WTC11 (cell line): Measurements from ENCODE around the gene GAS2. TPM values are rescaled to one million over a fixed set of nuclear protein-coding genes. Genes with fewer than 3 reads are reported as not detected.

Experiments used
- ATAC-seq: fragments of 200-7000 bp; cut with Tn5 transposase; 2 replicates; pipeline ENCODE4 v1.10.0; 2021; ENCODE audit warnings: mild to moderate bottlenecking, moderate library complexity
- CTCF ChIA-PET: fragments of 300-600 bp; sonication (Branson Sonifier 250); formaldehyde crosslinking; loops from one replicate; lab custom pipeline; 2021; ENCODE audit warnings: antibody characterized with exemption; lab: Charles Lee
- POLR2A ChIA-PET: fragments of 350-600 bp; sonication (Branson Sonifier 250); formaldehyde crosslinking; loops from one replicate; lab custom pipeline; 2021; ENCODE audit warnings: antibody characterized with exemption; lab: Charles Lee
- DNase-seq: peaks from one replicate; pipeline ENCODE4 v3.0.0; 2021; ENCODE audit warnings: low spot score
- H3K27ac Mint-ChIP-seq: 2 replicates; pipeline ENCODE4 v1.8.0; 2021; ENCODE audit warnings: mixed read lengths
- H3K27me3 Mint-ChIP-seq: 2 replicates; pipeline ENCODE4 v1.8.0; 2021; ENCODE audit warnings: low read depth, mild to moderate bottlenecking, moderate library complexity, mixed read lengths
- H3K36me3 Mint-ChIP-seq: 2 replicates; pipeline ENCODE4 v1.8.0; 2021; ENCODE audit warnings: mixed read lengths
- H3K4me1 Mint-ChIP-seq: 2 replicates; pipeline ENCODE4 v1.8.0; 2022; ENCODE audit warnings: mixed read lengths
- H3K4me3 Mint-ChIP-seq: 2 replicates; pipeline ENCODE4 v1.8.0; 2021; ENCODE audit warnings: mild to moderate bottlenecking, moderate library complexity, mixed read lengths
- H3K9me3 Mint-ChIP-seq: 2 replicates; pipeline ENCODE4 v1.8.0; 2021; ENCODE audit warnings: mixed read lengths
- CBFB ChIP-seq: sonication (generic); formaldehyde crosslinking; IDR thresholded peaks from 2 replicates; pipeline ENCODE4 v1.8.1; 2022; ENCODE audit warnings: mild to moderate bottlenecking, low read depth, missing genetic modification reagents
- EMX1 ChIP-seq: fragments of 250-450 bp; sonication (Bioruptor Pico); IDR thresholded peaks from 2 replicates; pipeline ENCODE4 v1.8.0; 2021; ENCODE audit warnings: mild to moderate bottlenecking
- FOXP4 ChIP-seq: sonication (generic); formaldehyde crosslinking; IDR thresholded peaks from 2 replicates; pipeline ENCODE4 v1.8.0; 2022; ENCODE audit warnings: mild to moderate bottlenecking, missing genetic modification reagents
- GRHL2 ChIP-seq: fragments of 250-450 bp; sonication (Bioruptor Pico); IDR thresholded peaks from 2 replicates; pipeline ENCODE4 v1.8.0; 2022; ENCODE audit warnings: mild to moderate bottlenecking, moderate library complexity; ENCODE audit not compliant: insufficient replicate concordance, severe bottlenecking
- NFYB ChIP-seq: sonication (generic); formaldehyde crosslinking; conservative IDR thresholded peaks from 2 replicates; pipeline ENCODE4 v1.8.0; 2022; ENCODE audit warnings: low read depth, missing genetic modification reagents
- NR1H2 ChIP-seq: sonication (generic); formaldehyde crosslinking; IDR thresholded peaks from 2 replicates; pipeline ENCODE4 v1.9.0; 2021; ENCODE audit warnings: mild to moderate bottlenecking, moderate library complexity, missing genetic modification reagents
- RELA ChIP-seq: sonication (generic); formaldehyde crosslinking; IDR thresholded peaks from 2 replicates; pipeline ENCODE4 v1.8.1; 2022; ENCODE audit warnings: missing genetic modification reagents, mild to moderate bottlenecking, borderline replicate concordance
- SMAD3 ChIP-seq: sonication (generic); formaldehyde crosslinking; IDR thresholded peaks from 2 replicates; pipeline ENCODE4 v1.8.0; 2022; ENCODE audit warnings: missing genetic modification reagents, mild to moderate bottlenecking, borderline replicate concordance
- TCF7 ChIP-seq: sonication (generic); formaldehyde crosslinking; IDR thresholded peaks from 2 replicates; pipeline ENCODE4 v1.8.0; 2022; ENCODE audit warnings: mild to moderate bottlenecking, low read depth, missing genetic modification reagents, moderate library complexity
- TEAD1 ChIP-seq: sonication (generic); formaldehyde crosslinking; IDR thresholded peaks from 2 replicates; pipeline ENCODE4 v1.8.0; 2022; ENCODE audit warnings: mild to moderate bottlenecking, missing genetic modification reagents
- USF1 ChIP-seq: sonication (generic); formaldehyde crosslinking; IDR thresholded peaks from 2 replicates; pipeline ENCODE4 v1.8.0; 2022; ENCODE audit warnings: mild to moderate bottlenecking, missing genetic modification reagents
- USF2 ChIP-seq: sonication (generic); formaldehyde crosslinking; IDR thresholded peaks from 2 replicates; pipeline ENCODE4 v1.8.1; 2023; ENCODE audit warnings: mild to moderate bottlenecking, missing genetic modification reagents, moderate library complexity
- ZNF263 ChIP-seq: sonication (generic); formaldehyde crosslinking; IDR thresholded peaks from 2 replicates; pipeline ENCODE4 v1.8.1; 2022; ENCODE audit warnings: low read depth, mild to moderate bottlenecking, moderate library complexity, missing genetic modification reagents
- ZNF396 ChIP-seq: fragments of 250-450 bp; sonication (Bioruptor Pico); IDR thresholded peaks from 2 replicates; pipeline ENCODE4 v1.8.0; 2021; ENCODE audit warnings: mild to moderate bottlenecking, moderate library complexity, borderline replicate concordance
- ZNF423 ChIP-seq: fragments of 250-450 bp; sonication (Bioruptor Pico); IDR thresholded peaks from 2 replicates; pipeline ENCODE4 v2.1.2; 2022; ENCODE audit warnings: mild to moderate bottlenecking, moderate library complexity
- total RNA-seq: library from RNA; stranded (reverse); gene quantifications from 3 replicates; pipeline ENCODE4 v1.2.3, GENCODE V29; 2021
- TF ChIP-seq, protein P1 (sequence below): sonication (generic); formaldehyde crosslinking; IDR thresholded peaks from 2 replicates; pipeline ENCODE4 v1.8.0; 2023; ENCODE audit warnings: missing genetic modification reagents, mild to moderate bottlenecking, borderline replicate concordance
- TF ChIP-seq, protein P2 (sequence below): sonication (generic); formaldehyde crosslinking; conservative IDR thresholded peaks from 2 replicates; pipeline ENCODE4 v1.8.1; 2022; ENCODE audit warnings: mild to moderate bottlenecking, missing genetic modification reagents
- TF ChIP-seq, protein P3 (sequence below): sonication (generic); formaldehyde crosslinking; IDR thresholded peaks from 2 replicates; pipeline ENCODE4 v1.8.1; 2023; ENCODE audit warnings: mild to moderate bottlenecking, moderate library complexity, missing genetic modification reagents

GAS2 gene
- total RNA-seq, 1 experiment from 2014 or later = 1.8 TPM

- ATAC-seq = no peak
- H3K36me3 Mint-ChIP-seq = no peaks in the 10 kb centered on the region
- CTCF ChIA-PET = interaction anchor here (0.8 kb wide), 1 partner anchor 152 kb away, joined by 5 read pairs; the partner anchor contains the start of gene SVIP
- H3K27ac Mint-ChIP-seq = no peak overlapping the region; the same call in 1 of the 2 replicates
- H3K9me3 Mint-ChIP-seq = no peaks in the 10 kb centered on the region
- H3K4me3 Mint-ChIP-seq = no peak overlapping the region
- no peak for DNase-seq
- TF ChIP-seq NFYB (CRISPR knock-in tag) (no peak), SMAD3 (no peak), ZNF423 (CRISPR knock-in tag) (no peak), USF1 (no peak), ZNF396 (CRISPR knock-in tag) (no peak), USF2 (CRISPR knock-in tag) (no peak), RELA (no peak), FOXP4 (CRISPR knock-in tag) (no peak), ZNF263 (CRISPR knock-in tag) (no peak), EMX1 (CRISPR knock-in tag) (no peak), TEAD1 (CRISPR knock-in tag) (no peak), TCF7 (CRISPR knock-in tag) (no peak), GRHL2 (no peak), NR1H2 (CRISPR knock-in tag) (no peak), CBFB (CRISPR knock-in tag) (no peak)
- TF ChIP-seq, protein P1, sequence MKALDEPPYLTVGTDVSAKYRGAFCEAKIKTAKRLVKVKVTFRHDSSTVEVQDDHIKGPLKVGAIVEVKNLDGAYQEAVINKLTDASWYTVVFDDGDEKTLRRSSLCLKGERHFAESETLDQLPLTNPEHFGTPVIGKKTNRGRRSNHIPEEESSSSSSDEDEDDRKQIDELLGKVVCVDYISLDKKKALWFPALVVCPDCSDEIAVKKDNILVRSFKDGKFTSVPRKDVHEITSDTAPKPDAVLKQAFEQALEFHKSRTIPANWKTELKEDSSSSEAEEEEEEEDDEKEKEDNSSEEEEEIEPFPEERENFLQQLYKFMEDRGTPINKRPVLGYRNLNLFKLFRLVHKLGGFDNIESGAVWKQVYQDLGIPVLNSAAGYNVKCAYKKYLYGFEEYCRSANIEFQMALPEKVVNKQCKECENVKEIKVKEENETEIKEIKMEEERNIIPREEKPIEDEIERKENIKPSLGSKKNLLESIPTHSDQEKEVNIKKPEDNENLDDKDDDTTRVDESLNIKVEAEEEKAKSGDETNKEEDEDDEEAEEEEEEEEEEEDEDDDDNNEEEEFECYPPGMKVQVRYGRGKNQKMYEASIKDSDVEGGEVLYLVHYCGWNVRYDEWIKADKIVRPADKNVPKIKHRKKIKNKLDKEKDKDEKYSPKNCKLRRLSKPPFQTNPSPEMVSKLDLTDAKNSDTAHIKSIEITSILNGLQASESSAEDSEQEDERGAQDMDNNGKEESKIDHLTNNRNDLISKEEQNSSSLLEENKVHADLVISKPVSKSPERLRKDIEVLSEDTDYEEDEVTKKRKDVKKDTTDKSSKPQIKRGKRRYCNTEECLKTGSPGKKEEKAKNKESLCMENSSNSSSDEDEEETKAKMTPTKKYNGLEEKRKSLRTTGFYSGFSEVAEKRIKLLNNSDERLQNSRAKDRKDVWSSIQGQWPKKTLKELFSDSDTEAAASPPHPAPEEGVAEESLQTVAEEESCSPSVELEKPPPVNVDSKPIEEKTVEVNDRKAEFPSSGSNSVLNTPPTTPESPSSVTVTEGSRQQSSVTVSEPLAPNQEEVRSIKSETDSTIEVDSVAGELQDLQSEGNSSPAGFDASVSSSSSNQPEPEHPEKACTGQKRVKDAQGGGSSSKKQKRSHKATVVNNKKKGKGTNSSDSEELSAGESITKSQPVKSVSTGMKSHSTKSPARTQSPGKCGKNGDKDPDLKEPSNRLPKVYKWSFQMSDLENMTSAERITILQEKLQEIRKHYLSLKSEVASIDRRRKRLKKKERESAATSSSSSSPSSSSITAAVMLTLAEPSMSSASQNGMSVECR (CRISPR knock-in tag) = no peak
- TF ChIP-seq, protein P2, sequence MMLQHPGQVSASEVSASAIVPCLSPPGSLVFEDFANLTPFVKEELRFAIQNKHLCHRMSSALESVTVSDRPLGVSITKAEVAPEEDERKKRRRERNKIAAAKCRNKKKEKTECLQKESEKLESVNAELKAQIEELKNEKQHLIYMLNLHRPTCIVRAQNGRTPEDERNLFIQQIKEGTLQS (CRISPR knock-in tag) = no peak
- TF ChIP-seq, protein P3, sequence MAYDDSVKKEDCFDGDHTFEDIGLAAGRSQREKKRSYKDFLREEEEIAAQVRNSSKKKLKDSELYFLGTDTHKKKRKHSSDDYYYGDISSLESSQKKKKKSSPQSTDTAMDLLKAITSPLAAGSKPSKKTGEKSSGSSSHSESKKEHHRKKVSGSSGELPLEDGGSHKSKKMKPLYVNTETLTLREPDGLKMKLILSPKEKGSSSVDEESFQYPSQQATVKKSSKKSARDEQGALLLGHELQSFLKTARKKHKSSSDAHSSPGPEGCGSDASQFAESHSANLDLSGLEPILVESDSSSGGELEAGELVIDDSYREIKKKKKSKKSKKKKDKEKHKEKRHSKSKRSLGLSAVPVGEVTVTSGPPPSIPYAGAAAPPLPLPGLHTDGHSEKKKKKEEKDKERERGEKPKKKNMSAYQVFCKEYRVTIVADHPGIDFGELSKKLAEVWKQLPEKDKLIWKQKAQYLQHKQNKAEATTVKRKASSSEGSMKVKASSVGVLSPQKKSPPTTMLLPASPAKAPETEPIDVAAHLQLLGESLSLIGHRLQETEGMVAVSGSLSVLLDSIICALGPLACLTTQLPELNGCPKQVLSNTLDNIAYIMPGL (CRISPR knock-in tag) = no peak
- H3K4me1 Mint-ChIP-seq = peaks cover 7% of the 10 kb centered on the region
- POLR2A ChIA-PET = no interaction called here
- no peaks in the 10 kb centered on the region for H3K27me3 Mint-ChIP-seq
Measured at GRCh38 chr11:22677153-22677903, 10.9 kb downstream of the GAS2 start.
